WTC11 (cell line): ENCODE data around the gene NUDCD3. TPM values are rescaled to one million over a fixed set of nuclear protein-coding genes. Genes with fewer than 3 reads are reported as not detected.

Experiments
- ATAC-seq: fragments of 200-7000 bp; cut with Tn5 transposase; 2 replicates; pipeline ENCODE4 v1.10.0; 2021; ENCODE audit warnings: mild to moderate bottlenecking, moderate library complexity
- CTCF ChIA-PET: fragments of 300-600 bp; sonication (Branson Sonifier 250); formaldehyde crosslinking; loops from one replicate; lab custom pipeline; 2021; ENCODE audit warnings: antibody characterized with exemption; lab: Charles Lee
- POLR2A ChIA-PET: fragments of 350-600 bp; sonication (Branson Sonifier 250); formaldehyde crosslinking; loops from one replicate; lab custom pipeline; 2021; ENCODE audit warnings: antibody characterized with exemption; lab: Charles Lee
- DNase-seq: peaks from one replicate; pipeline ENCODE4 v3.0.0; 2021; ENCODE audit warnings: low spot score
- H3K27ac Mint-ChIP-seq: 2 replicates; pipeline ENCODE4 v1.8.0; 2021; ENCODE audit warnings: mixed read lengths
- H3K27me3 Mint-ChIP-seq: 2 replicates; pipeline ENCODE4 v1.8.0; 2021; ENCODE audit warnings: low read depth, mild to moderate bottlenecking, moderate library complexity, mixed read lengths
- H3K36me3 Mint-ChIP-seq: 2 replicates; pipeline ENCODE4 v1.8.0; 2021; ENCODE audit warnings: mixed read lengths
- H3K4me1 Mint-ChIP-seq: 2 replicates; pipeline ENCODE4 v1.8.0; 2022; ENCODE audit warnings: mixed read lengths
- H3K4me3 Mint-ChIP-seq: 2 replicates; pipeline ENCODE4 v1.8.0; 2021; ENCODE audit warnings: mild to moderate bottlenecking, moderate library complexity, mixed read lengths
- H3K9me3 Mint-ChIP-seq: 2 replicates; pipeline ENCODE4 v1.8.0; 2021; ENCODE audit warnings: mixed read lengths
- FOXJ3 ChIP-seq: sonication (generic); formaldehyde crosslinking; IDR thresholded peaks from 2 replicates; pipeline ENCODE4 v1.9.0; 2021; ENCODE audit warnings: missing genetic modification reagents, mild to moderate bottlenecking, borderline replicate concordance
- FOXP1 ChIP-seq: sonication (generic); formaldehyde crosslinking; IDR thresholded peaks from 2 replicates; pipeline ENCODE4 v1.8.0; 2022; ENCODE audit warnings: missing genetic modification reagents, mild to moderate bottlenecking, moderate library complexity, borderline replicate concordance
- KAT7 ChIP-seq: sonication (generic); formaldehyde crosslinking; IDR thresholded peaks from 2 replicates; pipeline ENCODE4 v1.8.1; 2023; ENCODE audit warnings: missing genetic modification reagents, mild to moderate bottlenecking, borderline replicate concordance
- MYBL2 ChIP-seq: sonication (generic); formaldehyde crosslinking; IDR thresholded peaks from 2 replicates; pipeline ENCODE4 v1.8.1; 2023; ENCODE audit warnings: mild to moderate bottlenecking, moderate library complexity, missing genetic modification reagents
- ZNF263 ChIP-seq: sonication (generic); formaldehyde crosslinking; IDR thresholded peaks from 2 replicates; pipeline ENCODE4 v1.8.1; 2022; ENCODE audit warnings: low read depth, mild to moderate bottlenecking, moderate library complexity, missing genetic modification reagents
- ZNF317 ChIP-seq: sonication (generic); formaldehyde crosslinking; IDR thresholded peaks from 2 replicates; pipeline ENCODE4 v1.8.1; 2023; ENCODE audit warnings: low read depth, mild to moderate bottlenecking, moderate library complexity, missing genetic modification reagents, borderline replicate concordance
- ZNF416 ChIP-seq: fragments of 250-450 bp; sonication (Bioruptor Pico); IDR thresholded peaks from 2 replicates; pipeline ENCODE4 v1.9.0; 2021; ENCODE audit warnings: mild to moderate bottlenecking, inconsistent platforms
- total RNA-seq: library from RNA; stranded (reverse); gene quantifications from 3 replicates; pipeline ENCODE4 v1.2.3, GENCODE V29; 2021
- TF ChIP-seq, protein P1 (sequence below): sonication (generic); formaldehyde crosslinking; IDR thresholded peaks from 2 replicates; pipeline ENCODE4 v1.8.1; 2023; ENCODE audit warnings: mild to moderate bottlenecking, moderate library complexity, missing genetic modification reagents
- TF ChIP-seq, protein P2 (sequence below): fragments of 200-600 bp; IDR thresholded peaks from 2 replicates; pipeline ENCODE4 v1.8.0; 2022; ENCODE audit warnings: antibody characterized with exemption
- TF ChIP-seq, protein P3 (sequence below): sonication (generic); formaldehyde crosslinking; IDR thresholded peaks from 2 replicates; pipeline ENCODE4 v1.8.1; 2022; ENCODE audit warnings: mild to moderate bottlenecking, missing genetic modification reagents, moderate library complexity, borderline replicate concordance
- TF ChIP-seq, protein P4 (sequence below): sonication (generic); formaldehyde crosslinking; IDR thresholded peaks from 2 replicates; pipeline ENCODE4 v1.8.1; 2022; ENCODE audit warnings: low read depth, missing genetic modification reagents, borderline replicate concordance
- TF ChIP-seq, protein P5 (sequence below): sonication (generic); formaldehyde crosslinking; IDR thresholded peaks from 2 replicates; pipeline ENCODE4 v1.8.1; 2023; ENCODE audit warnings: mild to moderate bottlenecking, missing genetic modification reagents

NUDCD3 gene
- total RNA-seq, 1 experiment from 2014 or later: 71.8 TPM

DNA sequence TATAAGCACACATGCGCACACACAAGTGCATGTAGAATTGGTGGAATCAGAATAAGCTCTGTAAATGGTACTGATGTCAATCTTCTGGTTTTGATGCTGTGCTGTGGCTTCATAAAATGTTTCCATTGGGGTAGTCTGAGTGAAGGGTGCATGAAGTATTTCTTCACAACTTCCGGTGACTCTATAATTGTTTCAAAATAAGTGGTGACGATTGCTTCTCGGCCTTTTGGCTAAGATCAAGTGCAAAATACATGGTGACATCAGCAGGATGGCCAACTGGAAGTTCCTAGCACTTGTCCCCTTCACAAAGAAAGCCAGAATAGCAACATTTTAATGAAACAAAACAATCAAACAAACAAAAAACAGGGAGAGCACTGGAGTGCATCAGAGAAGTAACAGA lies 123.5 kb downstream of the NUDCD3 start:
- Mint-ChIP-seq H3K9me3 (peaks cover 1% of the 10 kb centered on the region; the same call in 1 of the 2 replicates), H3K4me3 (no peak overlapping the region), H3K27ac (no peak overlapping the region), H3K27me3 (peaks cover 6% of the 10 kb centered on the region; the same call in 1 of the 2 replicates), H3K4me1 (no peaks in the 10 kb centered on the region), H3K36me3 (no peaks in the 10 kb centered on the region)
- POLR2A ChIA-PET: no interaction called here
- CTCF ChIA-PET: interaction anchor here (0.8 to 3.9 kb wide), 5 partner anchors 18 to 199 kb away, joined by 3 to 50 read pairs (median 5); no protein-coding TSS in a partner anchor
- no peak for ATAC-seq
- no peak for DNase-seq
- TF ChIP-seq, protein P1, sequence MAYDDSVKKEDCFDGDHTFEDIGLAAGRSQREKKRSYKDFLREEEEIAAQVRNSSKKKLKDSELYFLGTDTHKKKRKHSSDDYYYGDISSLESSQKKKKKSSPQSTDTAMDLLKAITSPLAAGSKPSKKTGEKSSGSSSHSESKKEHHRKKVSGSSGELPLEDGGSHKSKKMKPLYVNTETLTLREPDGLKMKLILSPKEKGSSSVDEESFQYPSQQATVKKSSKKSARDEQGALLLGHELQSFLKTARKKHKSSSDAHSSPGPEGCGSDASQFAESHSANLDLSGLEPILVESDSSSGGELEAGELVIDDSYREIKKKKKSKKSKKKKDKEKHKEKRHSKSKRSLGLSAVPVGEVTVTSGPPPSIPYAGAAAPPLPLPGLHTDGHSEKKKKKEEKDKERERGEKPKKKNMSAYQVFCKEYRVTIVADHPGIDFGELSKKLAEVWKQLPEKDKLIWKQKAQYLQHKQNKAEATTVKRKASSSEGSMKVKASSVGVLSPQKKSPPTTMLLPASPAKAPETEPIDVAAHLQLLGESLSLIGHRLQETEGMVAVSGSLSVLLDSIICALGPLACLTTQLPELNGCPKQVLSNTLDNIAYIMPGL (CRISPR knock-in tag): no peak
- no peak for TF ChIP-seq ZNF317 (CRISPR knock-in tag)
- TF ChIP-seq, protein P2, sequence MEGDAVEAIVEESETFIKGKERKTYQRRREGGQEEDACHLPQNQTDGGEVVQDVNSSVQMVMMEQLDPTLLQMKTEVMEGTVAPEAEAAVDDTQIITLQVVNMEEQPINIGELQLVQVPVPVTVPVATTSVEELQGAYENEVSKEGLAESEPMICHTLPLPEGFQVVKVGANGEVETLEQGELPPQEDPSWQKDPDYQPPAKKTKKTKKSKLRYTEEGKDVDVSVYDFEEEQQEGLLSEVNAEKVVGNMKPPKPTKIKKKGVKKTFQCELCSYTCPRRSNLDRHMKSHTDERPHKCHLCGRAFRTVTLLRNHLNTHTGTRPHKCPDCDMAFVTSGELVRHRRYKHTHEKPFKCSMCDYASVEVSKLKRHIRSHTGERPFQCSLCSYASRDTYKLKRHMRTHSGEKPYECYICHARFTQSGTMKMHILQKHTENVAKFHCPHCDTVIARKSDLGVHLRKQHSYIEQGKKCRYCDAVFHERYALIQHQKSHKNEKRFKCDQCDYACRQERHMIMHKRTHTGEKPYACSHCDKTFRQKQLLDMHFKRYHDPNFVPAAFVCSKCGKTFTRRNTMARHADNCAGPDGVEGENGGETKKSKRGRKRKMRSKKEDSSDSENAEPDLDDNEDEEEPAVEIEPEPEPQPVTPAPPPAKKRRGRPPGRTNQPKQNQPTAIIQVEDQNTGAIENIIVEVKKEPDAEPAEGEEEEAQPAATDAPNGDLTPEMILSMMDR: no peak

DNA sequence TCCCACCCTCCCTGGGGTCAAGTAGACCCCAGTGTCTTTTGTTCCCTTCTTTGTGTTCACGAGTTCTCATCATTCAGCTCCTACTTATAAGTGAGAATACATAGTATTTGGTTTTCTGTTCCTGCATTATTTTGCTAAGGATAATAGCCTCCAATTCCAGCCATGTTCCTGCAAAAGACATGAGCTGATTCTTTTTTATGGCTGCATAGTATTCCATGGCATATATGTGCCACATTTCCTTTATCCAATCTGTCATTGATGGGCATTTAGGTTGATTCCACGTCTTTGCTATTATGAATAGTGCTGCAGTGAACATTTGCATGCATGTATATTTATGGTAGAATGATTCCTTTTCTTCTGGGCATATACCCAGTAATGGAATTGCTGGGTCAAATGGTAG lies 136.8 kb downstream of the NUDCD3 start:
- no peaks in the 10 kb centered on the region for H3K36me3 Mint-ChIP-seq
- TF ChIP-seq ZNF263: no peak
- TF ChIP-seq, protein P3, sequence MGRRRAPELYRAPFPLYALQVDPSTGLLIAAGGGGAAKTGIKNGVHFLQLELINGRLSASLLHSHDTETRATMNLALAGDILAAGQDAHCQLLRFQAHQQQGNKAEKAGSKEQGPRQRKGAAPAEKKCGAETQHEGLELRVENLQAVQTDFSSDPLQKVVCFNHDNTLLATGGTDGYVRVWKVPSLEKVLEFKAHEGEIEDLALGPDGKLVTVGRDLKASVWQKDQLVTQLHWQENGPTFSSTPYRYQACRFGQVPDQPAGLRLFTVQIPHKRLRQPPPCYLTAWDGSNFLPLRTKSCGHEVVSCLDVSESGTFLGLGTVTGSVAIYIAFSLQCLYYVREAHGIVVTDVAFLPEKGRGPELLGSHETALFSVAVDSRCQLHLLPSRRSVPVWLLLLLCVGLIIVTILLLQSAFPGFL (CRISPR knock-in tag): no peak
- no peak for TF ChIP-seq FOXP1 (CRISPR knock-in tag)
- no peak for TF ChIP-seq ZNF416
- TF ChIP-seq MYBL2 (CRISPR knock-in tag): no peak
- TF ChIP-seq KAT7 (CRISPR knock-in tag): no peak
- ChIA-PET CTCF (no interaction called here), POLR2A (no interaction called here)
- H3K27me3 Mint-ChIP-seq: peaks cover 32% of the 10 kb centered on the region
- ATAC-seq: no peak
- H3K4me1 Mint-ChIP-seq: no peaks in the 10 kb centered on the region
- H3K4me3 Mint-ChIP-seq: no peak overlapping the region
- peaks cover 11% of the 10 kb centered on the region; the same call in 1 of the 2 replicates for H3K9me3 Mint-ChIP-seq
- H3K27ac Mint-ChIP-seq: no peak overlapping the region
- DNase-seq: no peak

DNA sequence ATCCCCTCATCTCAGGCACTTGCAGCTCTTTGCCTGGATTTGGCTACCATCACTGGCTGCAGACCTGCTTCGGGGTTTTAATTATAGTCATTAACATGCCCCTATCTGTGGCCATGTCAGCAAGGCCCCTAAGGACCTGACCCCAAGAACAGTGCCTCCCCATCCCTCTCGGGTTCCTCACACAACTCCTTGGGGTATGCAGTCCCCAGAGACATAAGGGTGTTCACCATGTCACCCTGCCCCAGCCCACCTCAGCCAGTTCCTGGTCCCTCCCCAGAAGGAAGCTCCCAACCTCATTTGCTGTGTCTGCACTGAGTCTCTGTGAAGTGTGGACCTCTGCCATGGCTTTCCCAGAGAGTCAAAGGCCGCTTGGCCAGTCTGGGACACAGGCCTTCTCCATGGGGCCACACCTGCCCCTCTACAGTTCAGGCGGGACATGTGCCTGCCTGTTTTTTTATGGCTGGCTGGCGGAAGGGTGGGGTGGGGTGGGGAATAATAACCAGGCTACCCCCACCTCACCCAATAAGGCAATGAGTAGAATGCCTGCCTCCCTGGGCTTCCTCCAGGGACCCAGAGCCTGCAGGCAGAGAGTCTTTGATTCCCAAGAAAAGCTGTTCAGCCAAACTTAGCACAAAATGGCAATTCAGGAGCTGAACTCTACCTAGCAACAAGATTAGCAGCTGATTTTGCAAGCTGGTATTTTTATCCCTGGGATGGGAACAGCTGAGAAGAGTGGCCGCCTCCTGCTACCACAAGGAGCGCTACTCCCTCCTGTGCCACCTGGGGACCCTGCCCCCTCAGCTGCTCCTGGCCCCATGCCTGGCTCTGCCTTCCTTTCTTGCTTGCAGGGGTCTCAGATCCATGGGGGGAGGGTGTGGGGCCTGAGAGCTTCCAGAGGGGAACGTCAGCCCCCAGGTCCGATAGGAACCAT lies 141.3 kb downstream of the NUDCD3 start:
- peak; percentile 57 for DNase-seq
- ATAC-seq: peak; percentile 84
- Mint-ChIP-seq H3K9me3 (peaks cover 15% of the 10 kb centered on the region), H3K4me3 (no peak overlapping the region)
- TF ChIP-seq, protein P4, sequence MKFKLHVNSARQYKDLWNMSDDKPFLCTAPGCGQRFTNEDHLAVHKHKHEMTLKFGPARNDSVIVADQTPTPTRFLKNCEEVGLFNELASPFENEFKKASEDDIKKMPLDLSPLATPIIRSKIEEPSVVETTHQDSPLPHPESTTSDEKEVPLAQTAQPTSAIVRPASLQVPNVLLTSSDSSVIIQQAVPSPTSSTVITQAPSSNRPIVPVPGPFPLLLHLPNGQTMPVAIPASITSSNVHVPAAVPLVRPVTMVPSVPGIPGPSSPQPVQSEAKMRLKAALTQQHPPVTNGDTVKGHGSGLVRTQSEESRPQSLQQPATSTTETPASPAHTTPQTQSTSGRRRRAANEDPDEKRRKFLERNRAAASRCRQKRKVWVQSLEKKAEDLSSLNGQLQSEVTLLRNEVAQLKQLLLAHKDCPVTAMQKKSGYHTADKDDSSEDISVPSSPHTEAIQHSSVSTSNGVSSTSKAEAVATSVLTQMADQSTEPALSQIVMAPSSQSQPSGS (CRISPR knock-in tag): no peak
- TF ChIP-seq, protein P5, sequence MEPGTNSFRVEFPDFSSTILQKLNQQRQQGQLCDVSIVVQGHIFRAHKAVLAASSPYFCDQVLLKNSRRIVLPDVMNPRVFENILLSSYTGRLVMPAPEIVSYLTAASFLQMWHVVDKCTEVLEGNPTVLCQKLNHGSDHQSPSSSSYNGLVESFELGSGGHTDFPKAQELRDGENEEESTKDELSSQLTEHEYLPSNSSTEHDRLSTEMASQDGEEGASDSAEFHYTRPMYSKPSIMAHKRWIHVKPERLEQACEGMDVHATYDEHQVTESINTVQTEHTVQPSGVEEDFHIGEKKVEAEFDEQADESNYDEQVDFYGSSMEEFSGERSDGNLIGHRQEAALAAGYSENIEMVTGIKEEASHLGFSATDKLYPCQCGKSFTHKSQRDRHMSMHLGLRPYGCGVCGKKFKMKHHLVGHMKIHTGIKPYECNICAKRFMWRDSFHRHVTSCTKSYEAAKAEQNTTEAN (CRISPR knock-in tag): no peak
- no peak for TF ChIP-seq FOXJ3
- TF ChIP-seq ZNF317 (CRISPR knock-in tag): peak; percentile 62; the same call in 1 of the 2 replicates
- TF ChIP-seq, all 79 proteins: peak for 1
- H3K36me3 Mint-ChIP-seq: no peaks in the 10 kb centered on the region
- H3K27ac Mint-ChIP-seq: no peak overlapping the region
- ChIA-PET POLR2A (interaction anchor here (0.5 kb wide), 1 partner anchor 83 kb away, joined by 8 read pairs; no protein-coding TSS in a partner anchor), CTCF (interaction anchor here (0.6 to 4.0 kb wide), 55 partner anchors 8 to 672 kb away, joined by 3 to 50 read pairs (median 4); partner anchors contain the start of genes AEBP1, DDX56 and NUDCD3)
- H3K27me3 Mint-ChIP-seq: peaks cover 4% of the 10 kb centered on the region; the same call in 1 of the 2 replicates
- no peaks in the 10 kb centered on the region for H3K4me1 Mint-ChIP-seq
